ENCODE results near the gene NUDCD3. TPM values are rescaled to one million over a fixed set of nuclear protein-coding genes. Genes with fewer than 3 reads are reported as not detected.
A peak's percentile ranks its signal among the peaks of the same experiment; 100 is the strongest.

Gene NUDCD3
- total RNA-seq, 1 donor, result 47.1 TPM

DNA sequence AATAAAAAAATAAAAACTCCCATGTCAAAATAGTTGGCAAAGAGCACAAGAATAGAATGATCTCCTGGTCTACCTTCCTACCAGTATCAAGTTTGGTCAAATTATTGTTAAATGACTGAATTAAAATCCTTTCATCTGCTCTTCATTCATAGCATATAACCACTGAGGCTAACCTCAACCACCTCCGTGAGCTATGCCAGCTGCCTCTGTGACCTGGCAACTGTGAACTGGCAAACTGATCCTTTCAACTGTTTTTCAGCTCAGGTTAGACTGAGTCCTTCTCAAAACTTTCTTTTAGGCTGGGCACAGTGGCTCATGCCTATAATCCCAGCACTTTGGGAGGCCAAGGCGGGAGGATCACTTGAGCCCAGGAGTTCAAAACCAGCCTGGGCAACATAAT, 36.1 kb downstream of the NUDCD3 start:
- no peak for DNase-seq (ENCODE audit: low read depth)
- TF ChIP-seq, protein P1, sequence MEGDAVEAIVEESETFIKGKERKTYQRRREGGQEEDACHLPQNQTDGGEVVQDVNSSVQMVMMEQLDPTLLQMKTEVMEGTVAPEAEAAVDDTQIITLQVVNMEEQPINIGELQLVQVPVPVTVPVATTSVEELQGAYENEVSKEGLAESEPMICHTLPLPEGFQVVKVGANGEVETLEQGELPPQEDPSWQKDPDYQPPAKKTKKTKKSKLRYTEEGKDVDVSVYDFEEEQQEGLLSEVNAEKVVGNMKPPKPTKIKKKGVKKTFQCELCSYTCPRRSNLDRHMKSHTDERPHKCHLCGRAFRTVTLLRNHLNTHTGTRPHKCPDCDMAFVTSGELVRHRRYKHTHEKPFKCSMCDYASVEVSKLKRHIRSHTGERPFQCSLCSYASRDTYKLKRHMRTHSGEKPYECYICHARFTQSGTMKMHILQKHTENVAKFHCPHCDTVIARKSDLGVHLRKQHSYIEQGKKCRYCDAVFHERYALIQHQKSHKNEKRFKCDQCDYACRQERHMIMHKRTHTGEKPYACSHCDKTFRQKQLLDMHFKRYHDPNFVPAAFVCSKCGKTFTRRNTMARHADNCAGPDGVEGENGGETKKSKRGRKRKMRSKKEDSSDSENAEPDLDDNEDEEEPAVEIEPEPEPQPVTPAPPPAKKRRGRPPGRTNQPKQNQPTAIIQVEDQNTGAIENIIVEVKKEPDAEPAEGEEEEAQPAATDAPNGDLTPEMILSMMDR (IDR thresholded peaks at IDR 0.05; ENCODE audit: insufficient read depth, low read length), result no peak
- no peak overlapping the region for H3K4me3 ChIP-seq (ENCODE audit: low read depth, low read length)

DNA sequence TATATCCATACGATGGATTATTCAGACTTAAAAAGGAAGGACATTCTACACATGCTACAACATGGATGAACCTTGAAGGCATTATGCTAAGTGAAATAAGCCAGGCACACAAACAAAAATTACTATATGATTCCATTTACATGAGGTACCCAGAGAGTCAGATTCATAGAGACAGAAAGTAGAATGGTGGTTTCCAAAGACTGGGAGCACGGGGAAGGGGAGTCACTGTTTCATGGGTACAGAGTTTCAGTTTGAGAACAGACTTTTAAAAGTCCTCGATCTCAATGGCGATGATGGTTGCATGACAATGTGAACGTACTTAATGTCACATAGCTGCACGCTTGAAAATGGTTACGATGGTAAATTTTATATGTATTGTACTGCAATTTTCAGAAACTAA, 39.3 kb downstream of the NUDCD3 start:
- TF ChIP-seq, protein P1 (IDR thresholded peaks at IDR 0.05; ENCODE audit: insufficient read depth, low read length), result no peak
- no peak for DNase-seq (ENCODE audit: low read depth)
- H3K4me3 ChIP-seq (ENCODE audit: low read depth, low read length), result no peak overlapping the region

DNA sequence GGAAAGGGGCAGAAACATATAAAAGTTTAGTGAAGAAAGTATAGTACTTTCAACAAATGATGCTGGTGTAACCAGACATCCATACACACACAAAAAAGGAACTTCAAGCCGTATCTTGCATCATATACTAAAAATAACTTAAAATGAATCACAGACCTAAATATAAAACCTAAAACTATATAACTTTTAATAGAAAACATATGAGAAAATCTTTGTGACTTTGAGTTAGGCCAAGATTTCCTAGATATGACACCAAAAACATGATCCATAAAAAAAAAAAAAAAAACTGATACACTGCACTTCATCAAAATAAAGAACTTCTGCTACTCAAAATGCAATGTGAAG, 40.9 kb downstream of the NUDCD3 start:
- TF ChIP-seq, protein P1 (IDR thresholded peaks at IDR 0.05; ENCODE audit: insufficient read depth, low read length), result no peak
- DNase-seq (ENCODE audit: low read depth), result peak; percentile 69
- H3K4me3 ChIP-seq (ENCODE audit: low read depth, low read length), result no peak overlapping the region

DNA sequence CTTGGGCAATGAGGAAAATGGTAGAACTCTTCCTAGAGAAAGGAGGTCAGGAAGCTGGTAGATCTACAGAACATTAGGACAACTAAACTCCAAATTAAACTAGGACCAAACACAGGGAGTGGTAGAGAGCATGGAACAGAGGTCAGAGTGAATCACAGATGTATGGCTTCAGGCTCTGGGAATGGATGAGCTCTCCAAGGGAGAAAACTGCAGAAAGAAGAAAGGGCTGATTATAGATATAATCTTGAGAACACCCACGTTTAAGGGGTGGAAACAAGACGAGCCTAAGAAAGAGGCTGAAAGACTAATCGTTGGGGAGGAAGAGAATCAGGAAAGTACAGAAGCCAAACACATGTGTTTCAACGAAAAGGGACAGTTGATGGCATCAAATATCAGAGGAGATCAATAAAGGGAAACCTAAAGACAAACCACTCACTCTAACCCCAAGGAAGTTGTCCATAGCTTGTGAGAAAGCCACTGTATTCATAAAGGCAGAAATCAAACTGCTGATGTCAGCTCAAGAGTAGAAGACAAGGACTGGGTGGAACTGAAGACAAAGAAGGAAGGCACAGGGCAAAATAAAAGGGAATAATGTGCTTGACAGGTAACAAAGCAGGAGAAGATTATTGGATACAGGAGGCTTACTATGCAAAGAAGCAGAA, 41.4 kb downstream of the NUDCD3 start:
- DNase-seq (ENCODE audit: low read depth), result no peak
- no peak overlapping the region for H3K4me3 ChIP-seq (ENCODE audit: low read depth, low read length)
- TF ChIP-seq, protein P1 (IDR thresholded peaks at IDR 0.05; ENCODE audit: insufficient read depth, low read length), result no peak

DNA sequence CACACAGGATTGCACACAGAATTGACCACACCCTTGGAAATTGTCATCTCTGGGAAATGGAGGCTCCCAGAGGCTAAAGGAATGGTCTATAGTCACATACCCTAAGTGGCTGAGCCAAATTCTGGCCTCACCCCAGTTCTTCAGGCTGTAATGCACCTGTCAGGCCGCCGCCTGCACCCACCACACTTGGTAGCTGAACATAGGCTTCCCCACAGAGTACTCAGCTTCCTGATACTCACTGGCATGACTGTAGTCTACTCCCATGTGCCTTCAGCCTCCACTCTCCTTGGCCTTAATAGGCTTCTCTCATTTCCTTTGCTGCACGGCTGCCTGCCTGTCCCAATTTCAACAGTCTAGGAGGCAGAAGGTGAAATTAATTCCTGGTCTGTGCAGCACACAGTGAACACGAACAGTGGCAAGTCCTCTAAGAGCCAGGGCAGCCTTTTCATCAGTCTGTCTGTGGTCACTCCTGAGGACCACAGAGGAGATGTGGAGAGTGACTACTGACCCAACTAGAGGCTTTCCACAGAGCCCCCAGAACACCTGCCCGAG, 42.5 kb downstream of the NUDCD3 start:
- TF ChIP-seq, protein P1 (IDR thresholded peaks at IDR 0.05; ENCODE audit: insufficient read depth, low read length), result no peak
- H3K4me3 ChIP-seq (ENCODE audit: low read depth, low read length), result no peak overlapping the region
- DNase-seq (ENCODE audit: low read depth), result no peak

DNA sequence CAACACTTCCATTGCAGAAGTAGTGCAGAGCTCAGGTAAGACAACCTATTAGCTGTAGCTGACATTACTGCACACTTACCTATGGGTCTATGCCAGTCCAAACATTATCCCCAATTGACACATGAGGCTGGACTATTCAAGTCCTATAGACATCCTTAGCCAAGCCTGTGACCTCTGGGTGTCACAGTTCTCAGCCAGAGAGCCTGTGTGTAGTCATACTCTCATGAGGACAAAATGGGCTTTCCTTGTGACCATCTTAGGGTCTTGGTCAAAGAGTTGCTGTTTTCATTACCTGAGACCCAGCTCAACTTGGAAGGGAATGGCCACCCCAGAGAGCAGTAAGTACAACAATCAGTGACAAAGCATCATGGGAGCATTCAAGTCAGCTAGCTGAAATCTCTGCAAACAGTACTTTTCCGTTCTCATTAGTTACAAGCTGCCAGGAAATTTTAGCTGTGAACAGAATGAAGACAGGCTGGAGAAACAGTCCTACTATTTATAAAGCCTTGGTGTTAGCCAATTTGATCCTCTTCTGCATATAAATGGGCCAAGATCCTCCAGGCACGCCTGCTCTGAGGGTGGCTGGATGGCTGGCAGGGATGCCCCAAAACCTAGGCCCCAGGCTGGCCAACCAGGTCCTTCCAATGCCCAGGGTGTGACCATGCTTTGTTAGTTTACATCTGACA, 44.3 kb downstream of the NUDCD3 start:
- DNase-seq (ENCODE audit: low read depth), result no peak
- TF ChIP-seq, protein P1 (IDR thresholded peaks at IDR 0.05; ENCODE audit: insufficient read depth, low read length), result no peak
- no peak overlapping the region for H3K4me3 ChIP-seq (ENCODE audit: low read depth, low read length)
